HepG2 (cell line): ENCODE data around the gene GSTM2. TPM values are rescaled to one million over a fixed set of nuclear protein-coding genes. Genes with fewer than 3 reads are reported as not detected.

ENCODE experiments used
- FOXK2 ChIP-seq: fragments of 450-650 bp; IDR thresholded peaks from 2 replicates; pipeline ENCODE4 v1.6.1; 2016
- GABPA ChIP-seq, 2 experiments: IDR thresholded peaks; 2 replicates each; pipeline ENCODE4 v1.6.1; 2011 to 2016; ENCODE audit warnings: low read depth in 2 of 2, low read length in 1 of 2, missing biosample characterization in 1 of 2, missing genetic modification characterization in 1 of 2
- KLF16 ChIP-seq, 2 experiments: sonication (generic) in 1 of 2; formaldehyde crosslinking in 1 of 2; IDR thresholded peaks; 2 replicates each; pipeline versions ENCODE4 v1.6.1 to v1.8.0; 2016 to 2023; ENCODE audit warnings: missing genetic modification reagents in 2 of 2, missing compliant biosample characterization in 1 of 2
- SPEN ChIP-seq: sonication (generic); formaldehyde crosslinking; IDR thresholded peaks from 2 replicates; pipeline ENCODE4 v1.5.1; 2020; ENCODE audit warnings: low read depth, mild to moderate bottlenecking, missing genetic modification reagents
- SUZ12 ChIP-seq: fragments of 150-350 bp; IDR thresholded peaks from 2 replicates; pipeline ENCODE4 v1.6.1; 2014; ENCODE audit warnings: low read depth, low read length
- TAF1 ChIP-seq: sonication (generic); formaldehyde crosslinking; IDR thresholded peaks from 2 replicates; pipeline ENCODE4 v1.4.0; 2020; ENCODE audit warnings: missing genetic modification reagents
- ZNF235 ChIP-seq: sonication (generic); formaldehyde crosslinking; IDR thresholded peaks from 2 replicates; pipeline ENCODE4 v1.8.1; 2023; ENCODE audit warnings: mild to moderate bottlenecking, missing genetic modification reagents, borderline replicate concordance
- ZNF251 ChIP-seq: sonication (generic); formaldehyde crosslinking; IDR thresholded peaks from 2 replicates; pipeline ENCODE4 v1.9.0; 2021; ENCODE audit warnings: mild to moderate bottlenecking, missing genetic modification reagents
- ZNF891 ChIP-seq: sonication (generic); formaldehyde crosslinking; IDR thresholded peaks from 2 replicates; pipeline ENCODE4 v1.5.0; 2020; ENCODE audit warnings: mild to moderate bottlenecking, missing genetic modification reagents
- polyA plus RNA-seq, 8 experiments: library from polyadenylated mRNA; depleted of rRNA in 3 of 8; stranded (reverse) in 7 of 8; unstranded in 1 of 8; fragments of >200 nt; fragmentation: Illumina TruSeq in 4 of 8; extraction: Trizol in 4 of 8; gene quantifications; 2 replicates each; pipeline versions ENCODE4 v1.2.1 to v1.2.3, GENCODE V29; 2011 to 2016; ENCODE audit warnings: low read depth in 4 of 8, missing spikeins in 1 of 8, mixed read lengths in 1 of 8; ENCODE audit not compliant: insufficient read depth in 1 of 8
- total RNA-seq, 5 experiments: library from RNA; depleted of rRNA; stranded (reverse); fragments of >200 nt; fragmentation: Illumina TruSeq; extraction: Trizol; gene quantifications; 2 replicates each; pipeline ENCODE4 v1.2.3, GENCODE V29; 2016; ENCODE audit warnings: low read depth in 1 of 5
- TF ChIP-seq, protein P1 (sequence below): sonication (generic); formaldehyde crosslinking; IDR thresholded peaks from 2 replicates; pipeline ENCODE4 v1.5.0; 2020; ENCODE audit warnings: missing genetic modification reagents, mild to moderate bottlenecking, borderline replicate concordance
- TF ChIP-seq, protein P2 (sequence below): sonication (generic); formaldehyde crosslinking; IDR thresholded peaks from 2 replicates; pipeline ENCODE4 v1.5.1; 2020; ENCODE audit warnings: missing genetic modification reagents, mild to moderate bottlenecking, borderline replicate concordance
- TF ChIP-seq, protein P3 (sequence below): sonication (generic); formaldehyde crosslinking; IDR thresholded peaks from 2 replicates; pipeline ENCODE4 v1.5.1; 2020; ENCODE audit warnings: mild to moderate bottlenecking, missing genetic modification reagents, borderline replicate concordance
- TF ChIP-seq, protein P4 (sequence below): sonication (generic); formaldehyde crosslinking; IDR thresholded peaks from 2 replicates; pipeline ENCODE4 v1.4.0; 2020; ENCODE audit warnings: missing genetic modification reagents

GSTM2 gene
- total and polyA plus RNA-seq, 2 of the 13 experiments (the other 11 are each of a cell fraction or from before 2014, with no cell fraction given): 7.0 to 15.0 TPM

DNA sequence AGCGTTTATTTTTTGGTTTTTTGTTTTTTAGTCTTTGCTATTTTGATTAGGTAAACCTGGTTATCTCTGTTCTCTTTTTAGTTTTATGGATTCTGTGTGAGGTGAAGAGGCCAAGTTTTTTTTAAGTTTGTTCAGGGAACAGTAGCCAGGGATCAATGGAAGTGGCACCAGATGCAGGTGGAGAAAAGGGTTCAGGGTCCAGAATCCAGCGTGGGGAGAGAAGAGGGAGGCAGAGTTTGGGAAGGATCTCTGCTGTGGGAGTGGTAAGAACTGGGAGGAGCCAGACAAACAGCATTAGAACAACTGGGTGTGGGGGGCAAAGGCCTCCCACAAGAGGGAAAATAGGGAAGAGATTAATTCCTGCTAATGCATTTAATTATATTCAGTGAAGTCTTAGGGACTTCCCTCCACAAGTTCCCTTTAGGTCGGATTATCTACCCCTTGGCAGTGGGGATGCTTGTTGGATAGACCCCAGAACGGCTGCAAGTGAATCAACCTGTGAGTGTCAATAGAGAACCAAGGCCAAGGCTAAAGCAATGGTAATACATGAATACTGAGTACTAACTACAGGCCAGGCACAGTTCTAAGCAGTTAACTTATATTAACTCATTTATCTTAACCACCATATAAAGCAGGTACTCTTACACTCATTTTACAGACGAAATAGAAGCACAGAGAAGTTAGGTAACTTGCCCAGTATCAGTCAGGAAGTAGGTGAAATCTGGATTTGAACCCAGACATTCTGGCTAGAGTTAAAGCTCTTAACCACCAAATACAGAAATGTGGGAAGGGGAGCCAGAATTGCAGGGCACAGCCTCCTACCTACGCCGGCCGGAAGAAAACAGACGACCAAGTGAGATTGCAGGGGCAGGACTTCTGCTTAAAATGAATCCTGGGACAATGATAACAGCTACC lies 48.9 kb upstream of the GSTM2 start (continued):
- TF ChIP-seq, protein P1, sequence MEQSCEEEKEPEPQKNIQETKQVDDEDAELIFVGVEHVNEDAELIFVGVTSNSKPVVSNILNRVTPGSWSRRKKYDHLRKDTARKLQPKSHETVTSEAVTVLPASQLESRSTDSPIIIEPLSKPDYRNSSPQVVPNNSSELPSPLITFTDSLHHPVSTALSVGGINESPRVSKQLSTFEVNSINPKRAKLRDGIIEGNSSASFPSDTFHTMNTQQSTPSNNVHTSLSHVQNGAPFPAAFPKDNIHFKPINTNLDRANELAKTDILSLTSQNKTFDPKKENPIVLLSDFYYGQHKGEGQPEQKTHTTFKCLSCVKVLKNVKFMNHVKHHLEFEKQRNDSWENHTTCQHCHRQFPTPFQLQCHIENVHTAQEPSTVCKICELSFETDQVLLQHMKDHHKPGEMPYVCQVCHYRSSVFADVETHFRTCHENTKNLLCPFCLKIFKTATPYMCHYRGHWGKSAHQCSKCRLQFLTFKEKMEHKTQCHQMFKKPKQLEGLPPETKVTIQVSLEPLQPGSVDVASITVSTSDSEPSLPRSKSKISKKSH (CRISPR knock-in tag): no peak
- TF ChIP-seq TAF1 (no peak), ZNF891 (no peak), FOXK2 (no peak), SUZ12 (no peak), KLF16 (CRISPR knock-in tag; IDR thresholded peaks at IDR 0.05) (no peak), ZNF251 (CRISPR knock-in tag) (no peak), GABPA (IDR thresholded peaks at IDR 0.05; ENCODE audit: low read depth, low read length) (no peak), GABPA (CRISPR knock-in tag; IDR thresholded peaks at IDR 0.05; ENCODE audit: low read depth) (no peak), ZNF235 (CRISPR knock-in tag) (no peak), SPEN (CRISPR knock-in tag) (no peak)
- TF ChIP-seq, protein P2, sequence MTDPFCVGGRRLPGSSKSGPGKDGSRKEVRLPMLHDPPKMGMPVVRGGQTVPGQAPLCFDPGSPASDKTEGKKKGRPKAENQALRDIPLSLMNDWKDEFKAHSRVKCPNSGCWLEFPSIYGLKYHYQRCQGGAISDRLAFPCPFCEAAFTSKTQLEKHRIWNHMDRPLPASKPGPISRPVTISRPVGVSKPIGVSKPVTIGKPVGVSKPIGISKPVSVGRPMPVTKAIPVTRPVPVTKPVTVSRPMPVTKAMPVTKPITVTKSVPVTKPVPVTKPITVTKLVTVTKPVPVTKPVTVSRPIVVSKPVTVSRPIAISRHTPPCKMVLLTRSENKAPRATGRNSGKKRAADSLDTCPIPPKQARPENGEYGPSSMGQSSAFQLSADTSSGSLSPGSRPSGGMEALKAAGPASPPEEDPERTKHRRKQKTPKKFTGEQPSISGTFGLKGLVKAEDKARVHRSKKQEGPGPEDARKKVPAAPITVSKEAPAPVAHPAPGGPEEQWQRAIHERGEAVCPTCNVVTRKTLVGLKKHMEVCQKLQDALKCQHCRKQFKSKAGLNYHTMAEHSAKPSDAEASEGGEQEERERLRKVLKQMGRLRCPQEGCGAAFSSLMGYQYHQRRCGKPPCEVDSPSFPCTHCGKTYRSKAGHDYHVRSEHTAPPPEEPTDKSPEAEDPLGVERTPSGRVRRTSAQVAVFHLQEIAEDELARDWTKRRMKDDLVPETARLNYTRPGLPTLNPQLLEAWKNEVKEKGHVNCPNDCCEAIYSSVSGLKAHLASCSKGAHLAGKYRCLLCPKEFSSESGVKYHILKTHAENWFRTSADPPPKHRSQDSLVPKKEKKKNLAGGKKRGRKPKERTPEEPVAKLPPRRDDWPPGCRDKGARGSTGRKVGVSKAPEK (CRISPR knock-in tag): no peak
- TF ChIP-seq, protein P3, sequence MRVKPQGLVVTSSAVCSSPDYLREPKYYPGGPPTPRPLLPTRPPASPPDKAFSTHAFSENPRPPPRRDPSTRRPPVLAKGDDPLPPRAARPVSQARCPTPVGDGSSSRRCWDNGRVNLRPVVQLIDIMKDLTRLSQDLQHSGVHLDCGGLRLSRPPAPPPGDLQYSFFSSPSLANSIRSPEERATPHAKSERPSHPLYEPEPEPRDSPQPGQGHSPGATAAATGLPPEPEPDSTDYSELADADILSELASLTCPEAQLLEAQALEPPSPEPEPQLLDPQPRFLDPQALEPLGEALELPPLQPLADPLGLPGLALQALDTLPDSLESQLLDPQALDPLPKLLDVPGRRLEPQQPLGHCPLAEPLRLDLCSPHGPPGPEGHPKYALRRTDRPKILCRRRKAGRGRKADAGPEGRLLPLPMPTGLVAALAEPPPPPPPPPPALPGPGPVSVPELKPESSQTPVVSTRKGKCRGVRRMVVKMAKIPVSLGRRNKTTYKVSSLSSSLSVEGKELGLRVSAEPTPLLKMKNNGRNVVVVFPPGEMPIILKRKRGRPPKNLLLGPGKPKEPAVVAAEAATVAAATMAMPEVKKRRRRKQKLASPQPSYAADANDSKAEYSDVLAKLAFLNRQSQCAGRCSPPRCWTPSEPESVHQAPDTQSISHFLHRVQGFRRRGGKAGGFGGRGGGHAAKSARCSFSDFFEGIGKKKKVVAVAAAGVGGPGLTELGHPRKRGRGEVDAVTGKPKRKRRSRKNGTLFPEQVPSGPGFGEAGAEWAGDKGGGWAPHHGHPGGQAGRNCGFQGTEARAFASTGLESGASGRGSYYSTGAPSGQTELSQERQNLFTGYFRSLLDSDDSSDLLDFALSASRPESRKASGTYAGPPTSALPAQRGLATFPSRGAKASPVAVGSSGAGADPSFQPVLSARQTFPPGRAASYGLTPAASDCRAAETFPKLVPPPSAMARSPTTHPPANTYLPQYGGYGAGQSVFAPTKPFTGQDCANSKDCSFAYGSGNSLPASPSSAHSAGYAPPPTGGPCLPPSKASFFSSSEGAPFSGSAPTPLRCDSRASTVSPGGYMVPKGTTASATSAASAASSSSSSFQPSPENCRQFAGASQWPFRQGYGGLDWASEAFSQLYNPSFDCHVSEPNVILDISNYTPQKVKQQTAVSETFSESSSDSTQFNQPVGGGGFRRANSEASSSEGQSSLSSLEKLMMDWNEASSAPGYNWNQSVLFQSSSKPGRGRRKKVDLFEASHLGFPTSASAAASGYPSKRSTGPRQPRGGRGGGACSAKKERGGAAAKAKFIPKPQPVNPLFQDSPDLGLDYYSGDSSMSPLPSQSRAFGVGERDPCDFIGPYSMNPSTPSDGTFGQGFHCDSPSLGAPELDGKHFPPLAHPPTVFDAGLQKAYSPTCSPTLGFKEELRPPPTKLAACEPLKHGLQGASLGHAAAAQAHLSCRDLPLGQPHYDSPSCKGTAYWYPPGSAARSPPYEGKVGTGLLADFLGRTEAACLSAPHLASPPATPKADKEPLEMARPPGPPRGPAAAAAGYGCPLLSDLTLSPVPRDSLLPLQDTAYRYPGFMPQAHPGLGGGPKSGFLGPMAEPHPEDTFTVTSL (CRISPR knock-in tag): peak; percentile 74; the same call in 1 of the 2 replicates
- TF ChIP-seq, protein P4, sequence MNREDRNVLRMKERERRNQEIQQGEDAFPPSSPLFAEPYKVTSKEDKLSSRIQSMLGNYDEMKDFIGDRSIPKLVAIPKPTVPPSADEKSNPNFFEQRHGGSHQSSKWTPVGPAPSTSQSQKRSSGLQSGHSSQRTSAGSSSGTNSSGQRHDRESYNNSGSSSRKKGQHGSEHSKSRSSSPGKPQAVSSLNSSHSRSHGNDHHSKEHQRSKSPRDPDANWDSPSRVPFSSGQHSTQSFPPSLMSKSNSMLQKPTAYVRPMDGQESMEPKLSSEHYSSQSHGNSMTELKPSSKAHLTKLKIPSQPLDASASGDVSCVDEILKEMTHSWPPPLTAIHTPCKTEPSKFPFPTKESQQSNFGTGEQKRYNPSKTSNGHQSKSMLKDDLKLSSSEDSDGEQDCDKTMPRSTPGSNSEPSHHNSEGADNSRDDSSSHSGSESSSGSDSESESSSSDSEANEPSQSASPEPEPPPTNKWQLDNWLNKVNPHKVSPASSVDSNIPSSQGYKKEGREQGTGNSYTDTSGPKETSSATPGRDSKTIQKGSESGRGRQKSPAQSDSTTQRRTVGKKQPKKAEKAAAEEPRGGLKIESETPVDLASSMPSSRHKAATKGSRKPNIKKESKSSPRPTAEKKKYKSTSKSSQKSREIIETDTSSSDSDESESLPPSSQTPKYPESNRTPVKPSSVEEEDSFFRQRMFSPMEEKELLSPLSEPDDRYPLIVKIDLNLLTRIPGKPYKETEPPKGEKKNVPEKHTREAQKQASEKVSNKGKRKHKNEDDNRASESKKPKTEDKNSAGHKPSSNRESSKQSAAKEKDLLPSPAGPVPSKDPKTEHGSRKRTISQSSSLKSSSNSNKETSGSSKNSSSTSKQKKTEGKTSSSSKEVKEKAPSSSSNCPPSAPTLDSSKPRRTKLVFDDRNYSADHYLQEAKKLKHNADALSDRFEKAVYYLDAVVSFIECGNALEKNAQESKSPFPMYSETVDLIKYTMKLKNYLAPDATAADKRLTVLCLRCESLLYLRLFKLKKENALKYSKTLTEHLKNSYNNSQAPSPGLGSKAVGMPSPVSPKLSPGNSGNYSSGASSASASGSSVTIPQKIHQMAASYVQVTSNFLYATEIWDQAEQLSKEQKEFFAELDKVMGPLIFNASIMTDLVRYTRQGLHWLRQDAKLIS (CRISPR knock-in tag): no peak
